LNCaP clone FGC (cell line): ENCODE data around the gene TAF3.

Experiments used
- DNase-seq: peaks from one replicate; pipeline ENCODE4 v3.0.0-alpha.2; 2011; ENCODE audit warnings: low read depth
- H3K4me3 ChIP-seq: 2 replicates; pipeline ENCODE4 v1.5.1; 2011; ENCODE audit warnings: mild to moderate bottlenecking, low read depth, low read length, control low read depth
- CTCF ChIP-seq: IDR thresholded peaks from 2 replicates; pipeline ENCODE4 v1.5.1; 2012; ENCODE audit warnings: mild to moderate bottlenecking; ENCODE audit not compliant: control insufficient read depth, insufficient read depth; ENCODE audit errors: extremely low read depth

The TAF3 gene

GRCh38 chr10:7942316-7942715, 124.0 kb downstream of the TAF3 start:
- no peak for DNase-seq
- TF ChIP-seq CTCF: no peak
- H3K4me3 ChIP-seq: no peak overlapping the region

- no peak for DNase-seq
- H3K4me3 ChIP-seq: no peak overlapping the region
- no peak for TF ChIP-seq CTCF
Measured at GRCh38 chr10:7942859-7943258, 124.6 kb downstream of the TAF3 start.

- no peak for TF ChIP-seq CTCF
- no peak for DNase-seq
- H3K4me3 ChIP-seq: no peak overlapping the region
Measured at GRCh38 chr10:7944215-7944480, 125.8 kb downstream of the TAF3 start.

- no peak for TF ChIP-seq CTCF
- H3K4me3 ChIP-seq: no peak overlapping the region
- DNase-seq: no peak
Measured at GRCh38 chr10:7944537-7944936, 126.2 kb downstream of the TAF3 start.

GRCh38 chr10:7945034-7945433, 126.7 kb downstream of the TAF3 start:
- no peak for DNase-seq
- no peak overlapping the region for H3K4me3 ChIP-seq
- TF ChIP-seq CTCF: no peak

GRCh38 chr10:7945469-7946187, 127.3 kb downstream of the TAF3 start:
- no peak for DNase-seq
- no peak overlapping the region for H3K4me3 ChIP-seq
- TF ChIP-seq CTCF: no peak

GRCh38 chr10:7948371-7949000, 130.2 kb downstream of the TAF3 start:
- TF ChIP-seq CTCF: no peak
- DNase-seq: no peak
- no peak overlapping the region for H3K4me3 ChIP-seq
